GM12872 (cell line): ENCODE measurements around the gene C22orf39.

Source experiments
- CTCF ChIP-seq: IDR thresholded peaks from 3 replicates; pipeline ENCODE4 v1.5.1; 2011; ENCODE audit warnings: low read depth, mild to moderate bottlenecking, low read length, moderate library complexity; ENCODE audit not compliant: insufficient read depth

Gene C22orf39

GRCh38 chr22:19449422-19449767 lies 1.9 kb upstream of the C22orf39 start:
- TF ChIP-seq CTCF: no peak

GRCh38 chr22:19448739-19449421 lies 1.4 kb upstream of the C22orf39 start:
- TF ChIP-seq CTCF: no peak

GRCh38 chr22:19448076-19448607 lies 631 bp upstream of the C22orf39 start:
- no peak for TF ChIP-seq CTCF

DNA sequence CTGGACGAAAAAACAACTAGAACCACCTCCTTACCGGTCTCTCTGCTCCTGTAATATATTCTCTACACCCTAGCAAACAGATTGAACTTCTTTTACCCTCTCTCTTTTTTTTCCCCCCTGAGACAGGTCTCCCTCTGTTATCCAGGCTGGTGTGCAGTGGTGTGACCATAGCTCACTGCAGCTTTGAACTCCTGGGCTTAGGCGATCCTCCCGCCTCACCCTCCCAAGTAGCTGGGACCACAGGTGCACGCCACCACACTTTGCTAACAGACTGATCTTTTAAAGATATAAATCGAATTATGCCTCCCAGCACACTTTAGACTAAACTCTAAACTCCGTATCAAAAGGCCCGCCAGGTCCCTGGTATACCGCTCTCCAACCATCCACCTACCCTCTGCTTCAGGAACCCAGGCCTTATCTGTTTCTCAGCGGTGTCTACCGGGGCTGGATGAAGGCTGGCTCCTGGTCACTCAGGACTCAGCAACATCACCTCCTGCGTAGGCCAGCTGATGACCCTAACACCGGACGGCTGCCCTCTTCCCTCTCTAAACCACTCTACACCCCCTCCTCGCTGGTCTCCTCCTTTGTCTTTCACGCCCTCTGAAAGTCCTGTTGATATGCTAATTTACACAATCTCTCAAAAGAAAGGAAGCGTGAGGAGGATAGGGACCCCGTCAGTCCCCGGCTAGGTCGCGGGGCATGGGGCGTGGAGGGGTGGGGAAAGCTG lies 745 bp downstream of the C22orf39 start:
- no peak for TF ChIP-seq CTCF

DNA sequence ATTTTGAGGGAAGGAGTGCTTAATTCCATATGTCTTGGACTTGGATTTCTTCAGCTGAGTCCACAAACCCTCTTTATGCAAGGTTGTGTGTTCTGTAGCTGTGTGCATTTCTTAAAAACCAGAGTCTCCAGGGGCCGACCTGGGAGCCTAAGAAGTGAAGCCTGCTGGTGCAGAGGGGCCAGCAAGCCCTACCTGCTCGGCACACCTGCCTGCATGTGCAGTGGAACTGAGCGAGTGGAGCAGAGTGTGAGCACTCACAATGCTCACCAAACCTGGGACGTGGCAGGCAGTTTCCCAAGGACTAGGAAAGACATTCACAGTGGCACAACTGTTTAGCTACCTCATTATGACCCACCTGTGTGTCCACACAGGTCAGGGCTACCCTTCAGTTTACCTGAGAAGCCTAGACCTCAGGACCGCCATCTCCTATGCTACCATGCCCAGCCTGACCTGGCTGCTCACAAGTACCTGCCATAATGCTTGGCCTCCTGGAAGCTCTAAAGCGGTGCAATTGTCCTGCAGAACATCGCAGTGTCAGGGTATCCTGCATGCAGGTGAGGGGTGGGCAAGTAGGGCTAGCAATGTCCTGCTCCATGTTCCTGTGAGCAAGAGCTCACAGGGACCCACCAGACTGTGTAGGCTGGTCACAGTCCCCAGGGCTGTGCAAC lies 3.8 kb downstream of the C22orf39 start:
- TF ChIP-seq CTCF: no peak

GRCh38 chr22:19442166-19442565 lies 5.3 kb downstream of the C22orf39 start:
- no peak for TF ChIP-seq CTCF
